ENCODE results near the gene SETD2.

GRCh38 chr3:46978985-46979944, 184.6 kb downstream of the SETD2 start, which contains the start of gene NBEAL2:
- TF ChIP-seq POLR2AphosphoS5 (IDR thresholded peaks at IDR 0.05; ENCODE audit: low read depth, low read length), result no peak
- TF ChIP-seq POLR2A (IDR thresholded peaks at IDR 0.05; ENCODE audit: low read depth, low read length), result peak; percentile 74; the same call in 1 of the 2 replicates
- TF ChIP-seq TAF1 (IDR thresholded peaks at IDR 0.05; ENCODE audit: borderline replicate concordance, low read depth, low read length), result no peak

Measured in GM12892 (cell line).